Measurements from ENCODE around the gene TSPEAR.
"Not testable (repeated sequence)": the region's sequence is repeated elsewhere in the genome, so short reads cannot be mapped to it uniquely, and the experiment has no call there.

Gene TSPEAR

DNA sequence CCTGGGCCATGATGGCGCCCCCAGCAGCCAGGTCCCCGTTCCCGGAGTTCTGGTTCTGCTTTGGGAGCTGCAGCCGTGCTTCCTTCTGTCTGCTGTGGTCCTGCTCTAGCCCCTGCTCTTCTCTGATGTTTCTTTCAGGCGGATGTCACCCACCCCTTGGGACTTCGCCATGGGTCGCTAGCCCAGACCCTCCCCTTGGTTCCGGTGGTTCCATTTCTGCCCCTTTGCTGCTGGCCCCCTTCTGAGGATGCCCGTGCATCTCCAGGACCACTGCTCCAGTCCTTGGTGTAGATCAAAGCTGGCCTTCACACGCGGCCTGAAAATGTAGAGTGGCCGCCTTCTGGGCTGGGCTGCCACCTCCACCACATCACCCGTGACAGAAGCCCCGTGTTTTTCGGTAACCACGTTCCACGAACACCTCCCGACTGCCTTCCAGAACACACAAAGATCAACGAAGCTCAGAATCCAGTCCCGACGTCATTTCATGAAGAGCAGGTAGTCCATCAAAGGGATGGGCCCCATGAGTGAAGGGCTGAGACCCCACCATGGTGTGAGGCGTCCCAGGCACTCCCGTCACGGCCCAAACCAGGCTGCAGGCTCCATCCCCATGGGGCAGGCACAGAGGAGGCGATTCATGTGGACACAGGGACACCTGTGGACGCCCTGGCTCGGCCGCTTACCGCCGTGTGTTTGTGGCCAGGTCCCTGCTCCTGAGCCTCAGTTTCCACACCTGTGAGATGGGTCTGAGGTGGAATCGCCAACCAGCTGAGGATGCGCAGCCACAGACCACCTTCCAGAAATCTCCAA is 195.8 kb downstream of the TSPEAR start:
- no peak for DNase-seq (ENCODE audit: low spot score)

GRCh38 chr21:44514746-44515358 is 196.5 kb downstream of the TSPEAR start:
- DNase-seq (ENCODE audit: low spot score), result no peak

GRCh38 chr21:44514218-44514520 is 197.2 kb downstream of the TSPEAR start:
- no peak for DNase-seq (ENCODE audit: low spot score)

- no peak for DNase-seq (ENCODE audit: low spot score)
Observed at GRCh38 chr21:44513389-44514217, 197.8 kb downstream of the TSPEAR start.

DNA sequence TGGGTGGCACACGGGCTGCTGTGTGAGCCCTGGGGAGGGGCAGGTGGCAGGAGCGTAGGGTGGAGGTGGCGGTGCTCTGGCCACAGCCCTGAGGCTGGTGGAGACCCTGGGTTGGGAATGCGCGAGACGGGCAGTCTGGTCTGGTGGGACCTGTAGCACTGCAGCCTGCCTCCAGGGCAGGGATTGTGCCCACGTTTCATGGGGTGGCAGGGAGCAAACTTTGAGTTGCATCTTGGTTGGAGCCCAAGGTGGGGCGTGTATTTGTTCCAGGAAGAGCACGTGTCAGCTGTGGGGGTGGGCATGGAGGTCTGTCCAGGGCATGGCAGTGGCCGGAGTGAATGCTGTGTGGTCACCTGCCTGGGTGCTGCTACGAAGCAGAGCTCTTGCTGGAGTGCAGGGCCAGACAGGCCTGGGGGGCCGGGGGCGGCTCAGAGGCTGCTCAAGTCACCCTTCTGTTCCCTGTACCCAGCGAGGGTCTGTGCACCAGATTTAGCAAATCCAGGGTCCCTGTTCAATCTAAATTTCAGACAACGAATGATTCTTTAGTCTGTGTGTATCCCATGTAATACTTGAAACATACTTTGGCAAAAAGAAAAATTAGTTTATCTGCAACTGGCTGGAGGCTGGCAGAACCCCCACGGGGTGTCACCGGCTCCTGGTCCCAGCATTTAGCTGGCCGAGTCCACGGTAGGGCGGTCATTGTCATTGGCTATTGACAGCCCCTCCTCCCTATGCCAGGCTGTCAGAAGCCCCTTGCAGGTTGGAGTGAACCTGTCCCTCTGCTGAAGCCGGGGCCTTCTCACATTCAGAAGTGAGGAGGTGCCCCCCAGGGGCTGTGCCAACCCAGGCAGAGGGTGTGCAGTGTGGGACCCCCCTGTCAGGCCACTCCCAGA is 198.6 kb downstream of the TSPEAR start:
- no peak for DNase-seq (ENCODE audit: low spot score)

- DNase-seq (ENCODE audit: low spot score), result no peak
Observed at GRCh38 chr21:44511938-44512275, 199.5 kb downstream of the TSPEAR start.

- no peak for DNase-seq (ENCODE audit: low spot score)
Observed at GRCh38 chr21:44511219-44511937, 200.0 kb downstream of the TSPEAR start.

DNA sequence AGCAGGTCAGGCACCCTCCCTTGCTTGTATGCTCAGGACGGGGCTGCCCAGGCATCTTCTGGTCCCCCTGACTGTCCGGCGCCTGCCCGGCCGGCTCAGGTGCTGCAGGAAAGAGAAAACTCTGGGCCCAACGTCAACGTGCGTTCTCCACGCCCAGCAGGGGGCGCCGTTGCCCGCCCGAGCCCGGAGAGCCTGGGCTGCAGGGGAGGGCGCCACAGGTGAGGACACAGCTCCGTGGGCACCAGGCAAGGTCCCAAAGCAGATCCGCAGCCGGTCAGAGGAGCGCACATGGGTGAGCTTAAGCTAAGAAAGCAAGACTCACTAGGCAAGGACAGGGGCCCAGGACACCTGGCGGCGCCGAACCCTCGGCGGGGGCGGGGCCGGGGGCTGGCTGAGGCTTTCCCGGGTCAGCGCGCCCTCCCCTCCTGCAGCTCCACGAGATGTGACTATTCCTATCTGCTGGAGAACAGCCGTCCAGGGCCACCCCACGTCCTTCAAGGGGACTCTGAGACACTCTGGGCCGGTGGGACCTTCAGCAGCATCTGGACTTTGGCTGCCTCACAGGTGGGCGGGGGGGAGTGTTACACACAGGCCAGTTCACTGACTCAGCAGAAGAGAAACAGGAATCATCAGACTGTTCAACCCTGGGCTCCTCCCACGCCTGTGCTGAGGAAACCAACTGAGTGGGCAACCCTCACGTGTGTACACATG is 200.7 kb downstream of the TSPEAR start:
- DNase-seq (ENCODE audit: low spot score), result peak; percentile 90

DNA sequence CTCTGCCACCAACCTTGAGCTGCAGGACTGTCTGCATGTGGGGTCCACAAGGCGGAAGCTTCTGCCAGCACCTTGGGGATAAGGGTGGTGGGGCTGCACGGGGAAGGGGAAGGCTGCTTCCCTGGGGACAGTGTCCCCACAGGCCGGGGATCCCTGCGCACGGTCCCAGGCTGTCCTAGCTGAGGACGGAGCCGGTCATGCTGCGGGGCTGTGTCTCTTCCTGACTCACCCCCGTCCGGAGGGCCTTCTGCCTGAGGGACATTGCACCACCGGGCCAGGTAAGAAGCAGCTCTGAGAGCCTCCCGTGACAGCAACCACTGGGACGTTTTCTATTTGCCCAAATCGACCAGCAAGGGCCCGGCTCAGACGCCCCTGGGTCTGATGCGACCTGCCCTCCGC is 201.3 kb downstream of the TSPEAR start:
- DNase-seq (ENCODE audit: low spot score), result no peak

GRCh38 chr21:44509539-44509938 is 201.8 kb downstream of the TSPEAR start:
- DNase-seq (ENCODE audit: low spot score), result peak; percentile 79

DNA sequence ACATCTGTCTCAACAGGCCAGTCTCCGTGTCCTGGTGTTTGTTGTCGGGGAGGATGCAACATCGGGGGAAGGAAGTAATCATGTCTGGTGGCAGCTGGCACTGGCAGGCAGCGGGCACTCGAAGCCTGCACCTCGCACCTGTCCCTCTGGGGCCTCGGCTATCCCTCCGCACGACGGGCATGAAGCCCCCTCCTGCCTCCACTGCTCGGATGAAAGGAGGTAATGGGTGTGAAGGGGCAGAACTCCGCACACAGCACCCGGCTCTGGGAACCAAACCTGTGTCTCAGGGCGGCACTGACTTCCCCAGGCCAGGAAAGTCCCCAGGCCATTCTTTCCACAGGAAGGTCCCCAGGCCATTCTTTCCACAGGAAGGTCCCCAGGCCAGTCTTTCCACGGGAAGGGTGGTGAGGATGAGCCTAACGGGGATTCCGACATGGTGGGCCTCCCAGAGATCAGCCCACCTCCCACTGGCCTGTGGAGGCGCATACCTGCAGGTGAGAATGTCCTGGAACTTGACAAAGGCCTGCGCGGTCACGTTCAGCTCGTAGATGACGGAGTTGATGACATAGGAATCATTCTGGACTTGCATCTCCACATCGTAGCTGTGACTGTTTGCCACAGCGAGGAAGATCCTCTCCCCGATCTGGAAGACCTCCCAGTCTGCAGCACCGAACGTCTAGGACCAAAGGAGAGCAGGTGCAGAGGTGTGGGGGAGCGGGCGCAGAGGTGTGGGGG is 202.5 kb downstream of the TSPEAR start:
- DNase-seq (ENCODE audit: low spot score), result no peak

DNA sequence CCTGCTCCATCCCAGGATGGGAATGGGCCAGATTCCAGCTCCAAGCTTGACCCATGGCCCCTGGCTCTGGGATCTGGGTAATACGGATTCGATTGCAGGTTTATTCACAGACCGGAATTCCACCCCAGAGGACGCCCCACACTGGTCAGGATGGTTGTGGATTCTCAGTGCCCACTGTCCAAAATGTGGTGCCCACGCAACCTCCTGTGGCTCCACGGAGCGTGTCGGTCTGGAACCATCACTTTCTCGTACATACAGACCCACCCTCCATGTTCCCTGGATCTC is 203.0 kb downstream of the TSPEAR start:
- DNase-seq (ENCODE audit: low spot score), result no peak

DNA sequence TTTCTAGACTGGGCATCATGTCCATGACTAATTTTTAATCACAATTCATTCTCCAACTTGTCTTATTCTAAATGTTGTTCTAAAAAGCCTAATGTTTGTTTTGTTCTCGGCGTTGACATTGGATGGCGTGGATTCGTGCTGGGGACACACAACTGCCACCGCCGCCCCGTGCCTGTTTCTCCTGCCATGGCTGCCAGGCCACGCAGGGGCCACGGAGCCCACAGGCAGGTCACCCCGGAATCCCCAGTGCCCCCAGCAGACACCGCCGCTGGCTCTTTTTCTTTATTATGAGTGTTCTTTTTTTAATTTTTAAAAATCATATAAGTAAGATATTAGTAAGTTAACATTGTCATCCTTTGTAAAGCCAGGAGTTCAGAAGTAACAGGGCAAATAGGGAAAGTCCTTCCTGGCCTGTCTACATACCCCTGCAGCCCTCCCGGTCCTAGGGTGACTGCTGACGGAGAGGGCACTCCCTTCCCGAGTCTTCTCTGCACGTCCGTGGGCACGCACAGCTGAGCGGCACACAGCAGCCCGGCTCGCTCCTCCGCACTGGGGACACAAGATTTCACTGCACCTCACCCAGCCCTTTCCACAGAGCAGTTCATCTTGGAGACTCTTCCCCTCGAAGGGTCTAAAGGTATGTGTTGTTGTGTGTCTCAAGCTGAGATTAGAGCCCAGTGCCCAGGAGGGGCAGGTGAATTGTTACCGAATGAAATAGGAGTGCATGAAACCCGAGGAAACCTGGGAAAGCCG is 203.5 kb downstream of the TSPEAR start:
- no peak for DNase-seq (ENCODE audit: low spot score)

DNA sequence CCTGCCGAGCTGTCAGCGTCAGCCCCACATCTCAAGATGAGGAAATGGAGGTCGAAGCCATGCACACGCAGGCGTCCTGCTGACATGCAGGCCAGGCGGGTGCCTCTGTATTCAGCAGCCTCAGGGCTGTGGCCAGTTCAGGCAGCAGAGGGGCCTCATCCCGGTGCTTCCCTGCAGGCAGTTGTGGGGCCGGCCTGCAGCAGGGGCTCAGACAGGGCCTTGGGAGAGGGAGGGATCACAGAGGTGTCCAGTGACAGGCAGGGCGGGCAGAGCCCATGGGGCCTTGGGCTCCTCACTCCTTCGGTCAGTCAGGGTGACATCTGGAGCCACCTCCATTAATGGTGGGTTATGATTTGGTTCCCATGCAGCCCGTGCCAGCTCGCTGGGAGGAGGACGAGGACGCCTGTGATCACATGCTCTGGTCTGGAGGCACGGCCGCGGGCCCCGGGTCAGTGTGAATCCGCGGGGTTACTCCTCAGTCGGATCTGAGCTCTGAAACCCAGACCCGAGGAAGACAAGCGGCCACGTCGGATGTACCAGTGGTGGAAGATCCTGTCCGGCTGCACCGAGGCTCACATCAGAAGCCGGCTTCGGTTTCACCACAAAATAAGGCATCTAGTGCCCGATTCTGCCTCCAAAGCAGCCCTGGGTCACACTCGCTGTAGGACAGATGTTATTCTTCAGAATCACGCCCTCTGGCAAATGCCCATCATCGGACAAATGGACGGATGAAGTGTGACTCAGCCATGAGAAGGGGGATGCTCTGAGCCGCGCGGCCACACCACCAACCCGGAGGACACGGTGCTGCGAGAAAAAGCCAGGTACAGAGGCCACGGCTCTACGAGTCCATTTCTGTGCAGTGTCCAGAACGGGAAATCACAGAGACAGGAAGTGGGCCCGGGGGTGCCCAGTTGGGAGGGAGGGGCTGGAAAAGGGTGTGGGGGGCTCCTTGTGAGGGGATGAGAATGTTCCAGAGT is 204.8 kb downstream of the TSPEAR start:
- DNase-seq (ENCODE audit: low spot score), result no peak

DNA sequence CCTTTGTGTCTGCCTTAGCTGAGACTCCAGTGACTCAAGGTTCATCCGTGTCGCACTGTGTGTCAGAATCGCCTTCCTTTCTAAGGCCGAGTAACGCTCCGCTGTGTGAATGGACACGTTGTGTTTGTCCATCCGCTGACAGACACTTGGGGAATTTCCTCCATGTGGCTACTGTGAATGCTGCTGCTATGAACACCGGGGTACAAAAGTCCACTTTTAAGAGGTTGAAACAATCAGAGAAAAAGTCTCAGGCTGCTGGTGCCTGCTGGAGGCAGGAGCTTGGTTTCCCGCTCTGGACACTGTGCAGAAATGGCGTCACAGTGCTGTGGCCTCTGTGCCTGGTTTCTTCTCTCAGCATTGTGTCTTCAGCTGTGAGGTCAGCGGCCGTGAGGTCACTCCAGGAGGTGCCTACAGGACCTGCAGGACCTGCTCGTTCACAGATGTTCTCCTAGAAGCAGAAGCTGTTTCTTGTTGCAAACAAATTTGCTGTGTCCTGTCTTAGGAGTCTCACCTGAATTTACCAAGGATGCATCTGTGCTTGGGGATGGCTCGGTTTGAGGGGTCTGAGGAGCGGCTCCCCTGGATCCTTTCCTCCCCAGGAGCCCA is 205.6 kb downstream of the TSPEAR start:
- no peak for DNase-seq (ENCODE audit: low spot score)

- no peak for DNase-seq (ENCODE audit: low spot score)
Observed at GRCh38 chr21:44503901-44504399, 207.4 kb downstream of the TSPEAR start.

GRCh38 chr21:44503006-44503889 is 208.1 kb downstream of the TSPEAR start:
- not testable (repeated sequence) for DNase-seq (ENCODE audit: low spot score)

All from D341Med (cell line).